Omental fat pad (tissue), 4 donors: ENCODE results near the gene CCDC192. TPM values are rescaled to one million over a fixed set of nuclear protein-coding genes. Genes with fewer than 3 reads are reported as not detected.

Experiments used
- ATAC-seq: fragments of 150-250 bp; one replicate; pipeline ENCODE4 v1.9.1; 2016; ENCODE audit warnings: mild to moderate bottlenecking, moderate library complexity; ENCODE audit not compliant: low FRiP score
- DNase-seq: peaks from one replicate; pipeline ENCODE4 v3.0.0-alpha.2; 2019; ENCODE audit warnings: low spot score
- total RNA-seq, 4 donors: library from RNA; depleted of rRNA; stranded (reverse); fragments of >200 nt; gene quantifications; one replicate each; pipeline ENCODE4 v1.1.0, GENCODE V29; 2016
- TF ChIP-seq, protein P1 (sequence below), 3 donors: fragments of 450-650 bp; IDR thresholded peaks; one replicate each; pipeline ENCODE4 v1.5.1; 2016 to 2017; ENCODE audit warnings: antibody characterized with exemption in 3 of 3, mild to moderate bottlenecking in 3 of 3, moderate library complexity in 2 of 3

Gene CCDC192
- total RNA-seq, 4 donors from 2014 or later: 0.56 TPM; not detected in 3

DNA sequence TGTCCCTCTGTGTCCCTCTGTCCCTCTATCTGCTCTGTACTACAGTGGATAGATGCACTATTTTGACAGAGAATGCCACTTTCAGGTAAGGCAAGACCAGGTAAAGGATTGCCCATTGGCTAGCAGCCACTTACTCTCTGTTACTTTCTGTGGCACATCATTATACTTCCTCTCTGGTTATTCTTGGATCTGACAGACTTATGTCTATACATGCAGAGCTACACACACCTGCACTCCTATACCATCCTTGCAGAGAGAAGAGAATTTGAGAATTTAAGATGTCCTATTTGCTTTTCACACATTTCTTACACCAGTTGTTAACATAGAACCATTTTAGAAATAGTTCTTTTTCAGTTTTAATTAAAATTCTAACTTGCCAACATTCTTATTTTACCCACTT, 216.6 kb downstream of the CCDC192 start:
- ATAC-seq (no peak), DNase-seq (no peak)
- TF ChIP-seq, protein P1, sequence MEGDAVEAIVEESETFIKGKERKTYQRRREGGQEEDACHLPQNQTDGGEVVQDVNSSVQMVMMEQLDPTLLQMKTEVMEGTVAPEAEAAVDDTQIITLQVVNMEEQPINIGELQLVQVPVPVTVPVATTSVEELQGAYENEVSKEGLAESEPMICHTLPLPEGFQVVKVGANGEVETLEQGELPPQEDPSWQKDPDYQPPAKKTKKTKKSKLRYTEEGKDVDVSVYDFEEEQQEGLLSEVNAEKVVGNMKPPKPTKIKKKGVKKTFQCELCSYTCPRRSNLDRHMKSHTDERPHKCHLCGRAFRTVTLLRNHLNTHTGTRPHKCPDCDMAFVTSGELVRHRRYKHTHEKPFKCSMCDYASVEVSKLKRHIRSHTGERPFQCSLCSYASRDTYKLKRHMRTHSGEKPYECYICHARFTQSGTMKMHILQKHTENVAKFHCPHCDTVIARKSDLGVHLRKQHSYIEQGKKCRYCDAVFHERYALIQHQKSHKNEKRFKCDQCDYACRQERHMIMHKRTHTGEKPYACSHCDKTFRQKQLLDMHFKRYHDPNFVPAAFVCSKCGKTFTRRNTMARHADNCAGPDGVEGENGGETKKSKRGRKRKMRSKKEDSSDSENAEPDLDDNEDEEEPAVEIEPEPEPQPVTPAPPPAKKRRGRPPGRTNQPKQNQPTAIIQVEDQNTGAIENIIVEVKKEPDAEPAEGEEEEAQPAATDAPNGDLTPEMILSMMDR (IDR thresholded peaks at IDR 0.05): no peak

DNA sequence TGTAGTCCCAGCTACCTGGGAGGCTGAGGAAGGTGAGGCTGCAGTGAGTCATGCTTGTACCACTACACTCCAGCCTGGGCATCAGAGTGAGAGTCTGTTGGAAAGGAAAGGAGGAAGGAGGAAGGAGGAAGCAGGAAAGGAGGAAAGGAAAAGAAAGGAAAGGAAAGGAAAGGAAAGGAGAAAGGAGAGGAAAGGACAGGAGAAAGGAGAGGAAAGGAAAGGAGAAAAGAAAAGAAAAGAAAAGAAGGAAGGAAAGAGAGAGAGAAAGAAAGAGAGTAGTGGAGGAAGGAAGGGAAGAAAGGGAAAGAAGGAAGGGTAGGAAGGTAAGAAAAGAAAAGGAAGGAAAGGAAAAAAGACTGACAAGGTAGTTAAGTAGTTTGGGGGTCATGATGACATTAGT, 217.7 kb downstream of the CCDC192 start:
- no peak for ATAC-seq

DNA sequence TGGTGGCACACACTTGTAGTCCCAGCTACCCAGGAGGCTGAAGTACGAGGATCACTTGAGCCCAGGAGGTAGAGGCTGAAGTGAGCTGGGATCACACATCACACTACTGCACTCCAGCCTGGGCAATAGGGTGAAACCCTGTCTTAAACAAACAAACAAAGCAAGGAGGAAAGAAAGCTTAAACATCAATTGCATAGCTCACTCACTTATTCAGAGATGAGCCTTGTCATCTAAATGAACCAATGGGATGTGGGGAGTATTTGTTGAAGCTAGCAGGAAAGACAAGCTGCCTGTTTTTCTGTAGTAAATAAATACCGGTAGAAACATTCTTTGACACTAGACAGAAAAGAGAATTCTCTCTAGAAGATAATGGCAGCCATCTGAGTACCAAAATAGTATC, 219.4 kb downstream of the CCDC192 start:
- TF ChIP-seq, protein P1 (IDR thresholded peaks at IDR 0.05): no peak
- no peak for DNase-seq
- no peak for ATAC-seq

More for the DNA sequence above, 217.7 kb downstream of the CCDC192 start:
- TF ChIP-seq, protein P1 (IDR thresholded peaks at IDR 0.05): no peak
- no peak for DNase-seq

DNA sequence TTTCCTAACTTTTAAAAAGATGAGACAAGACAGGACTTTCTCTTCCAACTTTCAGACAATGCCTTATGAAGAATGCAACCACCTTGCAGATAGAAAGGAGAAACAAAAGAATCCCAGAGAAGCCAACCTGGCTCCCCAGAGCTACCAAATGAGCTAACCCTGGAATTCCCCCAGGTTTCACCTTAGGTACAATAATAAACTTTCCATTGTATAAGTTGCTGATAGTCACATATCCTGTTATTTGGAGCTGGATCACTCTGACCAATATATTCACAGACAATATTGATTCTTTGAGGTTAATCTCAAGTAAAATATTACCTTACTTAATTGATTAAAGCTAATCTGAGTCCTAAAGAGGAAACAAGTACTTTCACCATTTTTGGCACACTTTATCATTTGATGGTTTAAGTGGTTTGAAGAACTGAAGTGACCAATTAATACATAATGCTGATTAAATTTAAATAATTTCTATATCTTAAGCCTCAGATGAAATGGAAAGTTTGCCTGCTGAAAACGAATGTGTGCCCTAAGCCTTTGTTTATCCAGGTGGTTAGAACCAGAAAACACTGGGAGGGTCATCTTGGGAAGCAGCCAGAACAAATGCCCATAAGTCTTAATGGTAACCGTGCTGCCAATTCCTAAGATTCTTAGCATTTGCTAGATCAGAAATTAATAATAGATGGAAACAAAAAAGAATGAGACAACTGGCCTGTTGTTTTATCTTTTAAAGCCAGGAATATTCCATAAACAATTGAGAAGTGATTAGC, 220.8 kb downstream of the CCDC192 start:
- ATAC-seq: no peak
- TF ChIP-seq, protein P1 (IDR thresholded peaks at IDR 0.05): no peak
- DNase-seq: no peak

DNA sequence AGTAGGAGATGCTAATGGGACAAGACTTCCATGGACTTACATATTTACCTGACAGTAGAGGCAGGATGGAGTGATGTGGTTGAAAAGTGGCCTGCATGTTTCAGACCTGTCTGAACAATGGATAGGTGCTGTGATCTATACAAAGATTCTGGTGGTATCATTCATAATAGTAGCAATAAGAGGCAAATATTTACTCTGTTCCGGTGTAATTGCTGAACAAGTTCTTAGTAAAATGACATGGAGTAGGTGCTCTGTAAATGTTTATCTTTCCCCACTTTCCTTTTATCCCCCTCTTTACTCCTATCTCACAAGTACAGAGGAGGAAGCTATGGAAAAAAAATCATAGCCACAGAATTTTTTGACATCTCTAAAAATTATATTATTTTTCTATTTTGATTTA, 221.4 kb downstream of the CCDC192 start:
- TF ChIP-seq, protein P1 (IDR thresholded peaks at IDR 0.05): no peak
- DNase-seq (no peak), ATAC-seq (no peak)

DNA sequence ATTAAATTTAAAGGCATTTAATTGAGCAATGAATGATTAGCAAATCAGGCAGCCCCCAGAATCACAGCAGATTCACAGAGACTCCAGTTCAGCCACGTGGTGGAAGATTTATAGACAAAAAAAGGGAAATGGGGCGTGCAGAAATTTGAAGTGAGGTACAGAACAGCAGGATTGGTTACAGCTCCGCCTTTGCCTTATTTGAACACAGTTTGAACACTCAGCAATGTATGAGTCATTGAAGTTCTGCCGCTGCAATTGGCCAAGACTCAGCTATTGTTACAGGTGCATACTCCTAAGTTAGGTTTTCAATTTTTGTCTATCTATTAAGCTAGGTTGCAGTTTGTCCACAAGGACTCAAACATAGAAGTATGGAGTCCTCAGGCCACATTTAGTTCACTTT, 222.7 kb downstream of the CCDC192 start:
- TF ChIP-seq, protein P1 (IDR thresholded peaks at IDR 0.05): no peak
- ATAC-seq (no peak), DNase-seq (no peak)

DNA sequence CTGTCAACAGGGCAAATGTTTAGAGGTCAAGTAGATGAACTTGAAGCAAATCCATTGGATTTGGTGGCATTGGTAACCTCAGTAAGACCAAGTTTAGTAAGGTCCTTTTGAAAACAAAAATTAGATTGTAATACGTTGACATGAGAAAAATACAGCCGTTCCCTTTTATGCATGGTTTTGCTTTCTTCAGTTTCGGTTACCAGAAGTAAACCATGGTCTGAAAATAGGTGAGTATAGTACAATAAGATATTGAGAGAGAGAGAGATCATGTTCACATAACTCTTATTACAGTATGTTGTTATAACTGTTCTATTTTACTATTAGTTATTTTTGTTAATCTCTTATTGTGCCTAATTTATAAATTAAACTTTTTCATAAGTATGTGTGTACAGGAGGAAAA, 223.8 kb downstream of the CCDC192 start:
- ATAC-seq (no peak), DNase-seq (no peak)
- TF ChIP-seq, protein P1 (IDR thresholded peaks at IDR 0.05): no peak
